A549 (cell line): ENCODE results near the gene TCTA. TPM values are rescaled to one million over a fixed set of nuclear protein-coding genes. Genes with fewer than 3 reads are reported as not detected.

Experiments
- ATAC-seq, 2 experiments: fragments of 200-7000 bp in 1 of 2; fragments of >200 bp in 1 of 2; cut with Nextera tagmentation in 1 of 2; cut with Tn5 transposase in 1 of 2; 3 replicates each; pipeline versions ENCODE4 v1.8.0 to v1.9.1; 2018 to 2020; ENCODE audit warnings: mild to moderate bottlenecking in 1 of 2, moderate library complexity in 1 of 2
- CTCF ChIA-PET: fragments of 300-600 bp; sonication (Branson Sonifier 250); formaldehyde crosslinking; extraction: SDS; loops from one replicate; lab custom pipeline; 2021; ENCODE audit warnings: antibody characterized with exemption, inconsistent platforms; lab: Yijun Ruan, JAX
- POLR2A ChIA-PET: fragments of 350-600 bp; formaldehyde crosslinking; extraction: SDS; loops from one replicate; lab custom pipeline; 2021; ENCODE audit warnings: antibody characterized with exemption, inconsistent platforms; lab: Yijun Ruan, JAX
- DNase-seq, 2 experiments: peaks; one replicate each; pipeline versions ENCODE4 v3.0.0 to v3.0.0-alpha.2; 2011 to 2016; ENCODE audit warnings: low read depth in 1 of 2, low spot score in 1 of 2
- FAIRE-seq: peaks from 2 replicates; lab custom pipeline; 2011; peaks lifted over from hg19 to GRCh38; lab: Jason Lieb, UNC
- H3K27ac ChIP-seq, 2 experiments: fragments of >200 bp; sonication (Bioruptor Twin); formaldehyde crosslinking; 3 replicates each; pipeline ENCODE4 v1.5.1; 2016 to 2017
- H3K4me1 ChIP-seq: fragments of >200 bp; sonication (Bioruptor Twin); formaldehyde crosslinking; 3 replicates; pipeline ENCODE4 v1.6.1; 2016
- H3K4me2 ChIP-seq: fragments of >200 bp; sonication (Bioruptor Twin); formaldehyde crosslinking; 3 replicates; pipeline ENCODE4 v1.6.1; 2016
- H3K4me3 ChIP-seq: fragments of >200 bp; sonication (Bioruptor Twin); formaldehyde crosslinking; 3 replicates; pipeline ENCODE4 v1.5.1; 2016
- H3K9me3 ChIP-seq: fragments of >200 bp; sonication (Bioruptor Twin); formaldehyde crosslinking; 3 replicates; pipeline ENCODE4 v1.6.1; 2016
- ATOH8 ChIP-seq: fragments of 250-450 bp; sonication (Bioruptor Pico); IDR thresholded peaks from 2 replicates; pipeline ENCODE4 v1.5.0; 2020; ENCODE audit warnings: low read depth, mild to moderate bottlenecking, moderate library complexity
- BCL3 ChIP-seq: fragments of >200 bp; sonication (Bioruptor Twin); formaldehyde crosslinking; IDR thresholded peaks from 3 replicates; pipeline ENCODE4 v1.6.1; 2016
- CEBPB ChIP-seq, 2 experiments: fragments of >200 bp in 1 of 2; sonication (Bioruptor Twin) in 1 of 2; formaldehyde crosslinking in 1 of 2; IDR thresholded peaks; 2 replicates each; pipeline ENCODE4 v1.6.1; 2012 to 2016
- CHD4 ChIP-seq: fragments of 200-600 bp; sonication (generic); IDR thresholded peaks from 2 replicates; pipeline ENCODE4 v1.6.1; 2016; ENCODE audit warnings: antibody characterized with exemption, mild to moderate bottlenecking, borderline replicate concordance
- GATA3 ChIP-seq: IDR thresholded peaks from 2 replicates; pipeline ENCODE4 v1.6.1; 2012; ENCODE audit warnings: borderline replicate concordance
- HES2 ChIP-seq: fragments of >200 bp; sonication (Bioruptor Twin); formaldehyde crosslinking; IDR thresholded peaks from 2 replicates; pipeline ENCODE4 v1.6.1; 2016
- HMGXB4 ChIP-seq: fragments of 250-450 bp; sonication (Bioruptor Pico); IDR thresholded peaks from 2 replicates; pipeline ENCODE4 v1.5.0; 2021; ENCODE audit warnings: mild to moderate bottlenecking, moderate library complexity, borderline replicate concordance
- HOXB5 ChIP-seq: fragments of 250-450 bp; sonication (Bioruptor Pico); IDR thresholded peaks from 2 replicates; pipeline ENCODE4 v1.5.0; 2020; ENCODE audit warnings: mild to moderate bottlenecking, moderate library complexity
- JUN ChIP-seq, 2 experiments: fragments of >200 bp; sonication (Bioruptor Twin); formaldehyde crosslinking; IDR thresholded peaks; 2 replicates in 1 of 2; 3 replicates in 1 of 2; pipeline ENCODE4 v1.6.1; 2016 to 2017
- KDM1A ChIP-seq: fragments of 200-600 bp; sonication (generic); IDR thresholded peaks from 2 replicates; pipeline ENCODE4 v1.6.1; 2016; ENCODE audit warnings: low read depth, mild to moderate bottlenecking
- MAZ ChIP-seq: fragments of 150-350 bp; IDR thresholded peaks from 2 replicates; pipeline ENCODE4 v1.6.1; 2014; ENCODE audit warnings: antibody characterized with exemption, low read depth, low read length, borderline replicate concordance
- MYC ChIP-seq: IDR thresholded peaks from 2 replicates; pipeline ENCODE4 v1.6.1; 2012; ENCODE audit warnings: mild to moderate bottlenecking, inconsistent platforms, low read length, improper control_type of control experiment, borderline replicate concordance
- PBX3 ChIP-seq: IDR thresholded peaks from 2 replicates; pipeline ENCODE4 v1.6.1; 2012
- RAD21 ChIP-seq, 2 experiments: fragments of >200 bp in 1 of 2; sonication (Bioruptor Twin) in 1 of 2; formaldehyde crosslinking in 1 of 2; IDR thresholded peaks in 1 of 2; conservative IDR thresholded peaks in 1 of 2; 2 replicates in 1 of 2; 3 replicates in 1 of 2; pipeline ENCODE4 v1.6.1; 2012 to 2018; ENCODE audit warnings: inconsistent platforms in 1 of 2
- RARB ChIP-seq: fragments of 250-450 bp; sonication (Bioruptor Pico); IDR thresholded peaks from 2 replicates; pipeline ENCODE4 v1.8.0; 2021; ENCODE audit warnings: mild to moderate bottlenecking, moderate library complexity
- RCOR1 ChIP-seq: fragments of 150-350 bp; IDR thresholded peaks from 2 replicates; pipeline ENCODE4 v1.6.1; 2014; ENCODE audit warnings: antibody characterized with exemption, low read length, low read depth
- REST ChIP-seq: fragments of 200-600 bp; sonication (generic); IDR thresholded peaks from 2 replicates; pipeline ENCODE4 v1.6.1; 2016; ENCODE audit warnings: antibody characterized with exemption, mild to moderate bottlenecking, moderate library complexity
- WGBS: methylation state at CpG from one replicate; pipeline ENCODE4 v1.1.6; 2017; ENCODE audit errors: missing lambda C conversion rate; 5-methylcytosine and 5-hydroxymethylcytosine counted together
- polyA plus RNA-seq, 4 experiments: library from polyadenylated mRNA; depleted of rRNA in 3 of 4; stranded (reverse); fragments of >200 nt; fragmentation: RNase III in 1 of 4; extraction: RNeasy Plus Mini Kit Qiagen cat#74134 plus additional on column Dnase treatment in 1 of 4; gene quantifications; 2 replicates in 3 of 4; 3 replicates in 1 of 4; pipeline ENCODE4 v1.2.3, GENCODE V29; 2011 to 2017

TCTA gene
- polyA plus RNA-seq, 2 of the 4 experiments (the other 2 are of a cell fraction) = 14.6 to 14.8 TPM

- no peaks in the 10 kb centered on the region for H3K9me3 ChIP-seq
- 83% methylated on average over 6 of the region's 6 CpGs for WGBS
These were observed 41.5 kb upstream of the TCTA start for GRCh38 chr3:49370585-49371290.

GRCh38 chr3:49371946-49372345 is 40.3 kb upstream of the TCTA start:
- FAIRE-seq (no peak), DNase-seq (no peak)
- ChIA-PET CTCF (interaction anchor here (0.7 kb wide), 1 partner anchor 49 kb away, joined by 3 read pairs; no protein-coding TSS in a partner anchor), POLR2A (no interaction called here)
- no peak overlapping the region for H3K27ac ChIP-seq
- no peaks in the 10 kb centered on the region for H3K4me1 ChIP-seq
- no peak overlapping the region for H3K4me2 ChIP-seq
- H3K9me3 ChIP-seq = no peaks in the 10 kb centered on the region
- no peak for TF ChIP-seq HOXB5 (CRISPR knock-in tag)
- TF ChIP-seq, all 56 proteins: peak for 0
- H3K4me3 ChIP-seq = no peak overlapping the region
- no peak for ATAC-seq

More at GRCh38 chr3:49370585-49371290, 41.5 kb upstream of the TCTA start:
- Histone ChIP-seq H3K4me2 (no peak overlapping the region), H3K4me3 (no peak overlapping the region), H3K4me1 (no peaks in the 10 kb centered on the region), H3K27ac (no peak overlapping the region)
- ATAC-seq = no peak; a peak in 1 of 6 replicates
- DNase-seq = no peak
- TF ChIP-seq RAD21 (conservative IDR thresholded peaks at IDR 0.05 in 1 of 2, IDR thresholded peaks at IDR 0.05 in 1 of 2) (no peak), HMGXB4 (CRISPR knock-in tag) (no peak), JUN (IDR thresholded peaks at IDR 0.05) (no peak), CEBPB (IDR thresholded peaks at IDR 0.05) (no peak)
- FAIRE-seq = no peak
- CTCF ChIA-PET = interaction anchor here (0.5 kb wide), 1 partner anchor 289 kb away, joined by 6 read pairs; no protein-coding TSS in a partner anchor
- POLR2A ChIA-PET = interaction anchor here (0.5 to 1.2 kb wide), 3 partner anchors 10 to 21 kb away, joined by 3 read pairs; no protein-coding TSS in a partner anchor

- no peak overlapping the region for H3K4me2 ChIP-seq
- ATAC-seq = no peak
- WGBS = 100% methylated on average over 1 of the region's 1 CpG
- H3K4me3 ChIP-seq = no peak overlapping the region
- DNase-seq = no peak
- H3K27ac ChIP-seq = no peak overlapping the region
- no peak for FAIRE-seq
- peaks cover 3% of the 10 kb centered on the region; the same call in 1 of the 3 replicates for H3K4me1 ChIP-seq
- ChIA-PET CTCF (interaction anchor here (0.6 kb wide), 1 partner anchor 324 kb away, joined by 3 read pairs; no protein-coding TSS in a partner anchor), POLR2A (no interaction called here)
- H3K9me3 ChIP-seq = 0 out of 3 replicates have a peak, but pooled peaks cover 3% of the 10 kb centered on the region
- TF ChIP-seq RCOR1 = no peak
- TF ChIP-seq RAD21 (conservative IDR thresholded peaks at IDR 0.05 in 1 of 2, IDR thresholded peaks at IDR 0.05 in 1 of 2) = no peak
- no peak for TF ChIP-seq ATOH8 (CRISPR knock-in tag)
- no peak for TF ChIP-seq RARB
- no peak for TF ChIP-seq GATA3
- peak in 1 of 2 experiments; percentile 28; a peak in 1 of 4 replicates for TF ChIP-seq CEBPB (IDR thresholded peaks at IDR 0.05)
- no peak for TF ChIP-seq KDM1A
These were observed 34.7 kb upstream of the TCTA start for GRCh38 chr3:49377483-49377882.

GRCh38 chr3:49378249-49378895 is 33.9 kb upstream of the TCTA start:
- ATAC-seq (no peak), DNase-seq (no peak), FAIRE-seq (no peak)
- no peak overlapping the region for H3K4me3 ChIP-seq
- H3K4me2 ChIP-seq = no peak overlapping the region
- peaks cover 3% of the 10 kb centered on the region; the same call in 1 of the 3 replicates for H3K4me1 ChIP-seq
- 0 out of 3 replicates have a peak, but pooled peaks cover 3% of the 10 kb centered on the region for H3K9me3 ChIP-seq
- no peak overlapping the region for H3K27ac ChIP-seq
- 88% methylated on average over 11 of the region's 11 CpGs for WGBS
- ChIA-PET CTCF (interaction anchor here (0.6 kb wide), 1 partner anchor 325 kb away, joined by 3 read pairs; no protein-coding TSS in a partner anchor), POLR2A (no interaction called here)
- TF ChIP-seq JUN (IDR thresholded peaks at IDR 0.05) (no peak), PBX3 (no peak), MYC (no peak), CHD4 (no peak), BCL3 (no peak), REST (no peak), MAZ (no peak), HES2 (no peak)
